Brain microvascular endothelial cell (primary cell): ENCODE data around the gene WDR11.
"Not testable (repeated sequence)": the region's sequence is repeated elsewhere in the genome, so short reads cannot be mapped to it uniquely, and the experiment has no call there.

ENCODE experiments used
- DNase-seq: peaks from one replicate; pipeline ENCODE4 v3.0.0-alpha.2; 2020
- H3K27ac ChIP-seq: fragments of 250-450 bp; sonication (Bioruptor Pico); 2 replicates; pipeline ENCODE4 v1.5.1; 2020; ENCODE audit warnings: mild to moderate bottlenecking, moderate library complexity
- H3K27me3 ChIP-seq: fragments of 250-450 bp; sonication (Bioruptor Pico); replicated peaks from 2 replicates; pipeline ENCODE4 v1.5.1; 2020; ENCODE audit warnings: mild to moderate bottlenecking
- H3K36me3 ChIP-seq: fragments of 250-450 bp; sonication (Bioruptor Pico); replicated peaks from 2 replicates; pipeline ENCODE4 v1.5.1; 2020; ENCODE audit warnings: mild to moderate bottlenecking
- H3K4me3 ChIP-seq: 2 replicates; pipeline ENCODE4 v1.5.1; 2011; ENCODE audit warnings: low read depth, mild to moderate bottlenecking, control low read depth, low read length, moderate library complexity
- CTCF ChIP-seq: IDR thresholded peaks from 2 replicates; pipeline ENCODE4 v1.5.1; 2011; ENCODE audit warnings: low read depth, mild to moderate bottlenecking, moderate library complexity, low read length, control low read depth, inconsistent platforms; ENCODE audit errors: missing control alignments
- in situ Hi-C: cut with HindIII; loops from 2 replicates; pipeline ENCODE4 v1.10.0; 2017; ENCODE audit warnings: low sequenced_read_pairs, low pct_ligation_motif_present

The WDR11 gene

GRCh38 chr10:120897343-120897742 lies 46.2 kb downstream of the WDR11 start:
- no peak for TF ChIP-seq CTCF
- Histone ChIP-seq H3K27me3 (no peaks in the 10 kb centered on the region), H3K4me3 (no peak overlapping the region), H3K36me3 (peaks cover 7% of the 10 kb centered on the region), H3K27ac (no peak overlapping the region)
- no peak for DNase-seq
- in situ Hi-C loops, result no loop called here

GRCh38 chr10:120905268-120905667 lies 54.1 kb downstream of the WDR11 start:
- TF ChIP-seq CTCF, result no peak
- peaks cover 40% of the 10 kb centered on the region for H3K36me3 ChIP-seq

GRCh38 chr10:120917521-120918250 lies 66.5 kb downstream of the WDR11 start:
- TF ChIP-seq CTCF, result no peak
- H3K4me3 ChIP-seq, result no peak overlapping the region
- no peaks in the 10 kb centered on the region for H3K27me3 ChIP-seq
- DNase-seq, result no peak
- in situ Hi-C loops, result no loop called here
- no peaks in the 10 kb centered on the region for H3K36me3 ChIP-seq
- H3K27ac ChIP-seq, result no peak overlapping the region

More at GRCh38 chr10:120905268-120905667, 54.1 kb downstream of the WDR11 start:
- DNase-seq, result no peak
- H3K27me3 ChIP-seq, result no peaks in the 10 kb centered on the region
- no peak overlapping the region for H3K27ac ChIP-seq
- in situ Hi-C loops, result no loop called here
- no peak overlapping the region for H3K4me3 ChIP-seq

- H3K36me3 ChIP-seq, in situ Hi-C loops, H3K27me3 ChIP-seq, DNase-seq, H3K4me3 ChIP-seq, H3K27ac ChIP-seq: not testable (repeated sequence)
Measured at GRCh38 chr10:120923886-120924285, 72.7 kb downstream of the WDR11 start.

- in situ Hi-C loops, result loop anchor here (25.0 kb wide), 1 partner anchor 811 kb away; no protein-coding TSS in a partner anchor
- H3K36me3 ChIP-seq, result no peaks in the 10 kb centered on the region
- TF ChIP-seq CTCF, result no peak
- H3K27ac ChIP-seq, result no peak overlapping the region
- no peak for DNase-seq
- no peaks in the 10 kb centered on the region for H3K27me3 ChIP-seq
- no peak overlapping the region for H3K4me3 ChIP-seq
Measured at GRCh38 chr10:120926611-120927010, 75.4 kb downstream of the WDR11 start.

GRCh38 chr10:120927352-120927751 lies 76.2 kb downstream of the WDR11 start:
- Histone ChIP-seq H3K4me3 (no peak overlapping the region), H3K27me3 (no peaks in the 10 kb centered on the region), H3K27ac (no peak overlapping the region), H3K36me3 (no peaks in the 10 kb centered on the region)
- no peak for TF ChIP-seq CTCF
- in situ Hi-C loops, result loop anchor here (25.0 kb wide), 1 partner anchor 810 kb away; no protein-coding TSS in a partner anchor
- DNase-seq, result no peak
